IMR-90 (cell line): Measurements from ENCODE around the gene ZNF398. TPM values are rescaled to one million over a fixed set of nuclear protein-coding genes. Genes with fewer than 3 reads are reported as not detected.

Experiments
- ATAC-seq: fragments of 200-7000 bp; cut with Tn5 transposase; 2 replicates; pipeline ENCODE4 v1.9.1; 2020; ENCODE audit warnings: low read depth, mild to moderate bottlenecking, moderate library complexity
- BruUV-seq: library from RNA; stranded (reverse); fragments of 400-500 nt; replicated peaks from 2 replicates; lab custom pipeline; 2021; lab: Mats Ljungman, UMichigan
- CTCF ChIA-PET: fragments of 300-600 bp; formaldehyde crosslinking; extraction: SDS; loops from one replicate; lab custom pipeline; 2021; ENCODE audit warnings: antibody characterized with exemption; lab: Yijun Ruan, JAX
- POLR2A ChIA-PET: fragments of 300-600 bp; sonication (Branson Sonifier 250); formaldehyde crosslinking; loops from one replicate; lab custom pipeline; 2022; ENCODE audit warnings: antibody characterized with exemption; ENCODE audit not compliant: unreplicated experiment; lab: Charles Lee
- DNase-seq: peaks from one replicate; pipeline ENCODE4 v3.0.0; 2013
- H2AFZ ChIP-seq: replicated peaks from 2 replicates; pipeline ENCODE3; 2013; ENCODE audit warnings: low read length, mild to moderate bottlenecking; ENCODE audit not compliant: poor library complexity
- H2AK5ac ChIP-seq: 2 replicates; pipeline ENCODE4 v1.6.1; 2013; ENCODE audit warnings: low read depth, low read length, inconsistent platforms
- H2AK9ac ChIP-seq: replicated peaks from 2 replicates; pipeline ENCODE3; 2013; ENCODE audit warnings: mild to moderate bottlenecking, low read depth, low read length, moderate library complexity; ENCODE audit not compliant: poor library complexity
- H2BK120ac ChIP-seq: 2 replicates; pipeline ENCODE4 v1.6.1; 2013; ENCODE audit warnings: low read depth, low read length, inconsistent platforms
- H2BK15ac ChIP-seq: 3 replicates; pipeline ENCODE4 v1.6.1; 2013; ENCODE audit warnings: low read depth, low read length, inconsistent platforms
- H2BK20ac ChIP-seq: 2 replicates; pipeline ENCODE4 v1.6.1; 2013; ENCODE audit warnings: low read depth, mild to moderate bottlenecking, inconsistent platforms, low read length, moderate library complexity
- H2BK5ac ChIP-seq: 2 replicates; pipeline ENCODE4 v1.6.1; 2013; ENCODE audit warnings: mild to moderate bottlenecking, low read depth, low read length, inconsistent platforms; ENCODE audit not compliant: poor library complexity, severe bottlenecking
- H3K14ac ChIP-seq: replicated peaks from 2 replicates; pipeline ENCODE4 v1.6.1; 2013; ENCODE audit warnings: low read depth, low read length, inconsistent platforms
- H3K18ac ChIP-seq: 2 replicates; pipeline ENCODE4 v1.6.1; 2013; ENCODE audit warnings: low read depth, low read length, control low read depth
- H3K23ac ChIP-seq: 2 replicates; pipeline ENCODE4 v1.6.1; 2013; ENCODE audit warnings: low read depth, low read length, inconsistent platforms
- H3K27ac ChIP-seq: 2 replicates; pipeline ENCODE4 v1.5.1; 2013; ENCODE audit warnings: mild to moderate bottlenecking, control low read depth, low read length; ENCODE audit not compliant: insufficient read depth
- H3K27me3 ChIP-seq: 2 replicates; pipeline ENCODE4 v1.6.1; 2013; ENCODE audit warnings: low read length; ENCODE audit not compliant: control insufficient read depth, insufficient read depth
- H3K36me3 ChIP-seq: 2 replicates; pipeline ENCODE4 v1.6.1; 2013; ENCODE audit warnings: low read length, mixed read lengths; ENCODE audit not compliant: control insufficient read depth, insufficient read depth
- H3K4ac ChIP-seq: 2 replicates; pipeline ENCODE4 v1.6.1; 2013; ENCODE audit warnings: low read depth, low read length, inconsistent platforms
- H3K4me1 ChIP-seq: 2 replicates; pipeline ENCODE4 v1.6.1; 2013; ENCODE audit warnings: low read length, mixed read lengths; ENCODE audit not compliant: control insufficient read depth, insufficient read depth
- H3K4me2 ChIP-seq: 2 replicates; pipeline ENCODE4 v1.6.1; 2013; ENCODE audit warnings: low read depth, mild to moderate bottlenecking, control low read depth, low read length, moderate library complexity
- H3K4me3 ChIP-seq: 2 replicates; pipeline ENCODE4 v1.5.1; 2013; ENCODE audit warnings: low read depth, mild to moderate bottlenecking, control low read depth, low read length, moderate library complexity; ENCODE audit not compliant: insufficient read depth
- H3K56ac ChIP-seq: 2 replicates; pipeline ENCODE4 v1.6.1; 2013; ENCODE audit warnings: low read length, inconsistent platforms; ENCODE audit not compliant: insufficient read depth; ENCODE audit errors: extremely low read depth
- H3K79me1 ChIP-seq, 2 experiments: 2 replicates each; pipeline ENCODE4 v1.6.1; 2013; ENCODE audit warnings: low read length in 2 of 2, inconsistent platforms in 1 of 2, low read depth in 1 of 2
- H3K9ac ChIP-seq: 2 replicates; pipeline ENCODE4 v1.6.1; 2013; ENCODE audit warnings: low read depth, low read length, control low read depth
- H3K9me1 ChIP-seq: 2 replicates; pipeline ENCODE4 v1.6.1; 2013; ENCODE audit warnings: low read length, inconsistent platforms; ENCODE audit not compliant: insufficient read depth
- H3K9me3 ChIP-seq: 2 replicates; pipeline ENCODE4 v1.6.1; 2013; ENCODE audit warnings: low read length; ENCODE audit not compliant: control insufficient read depth, insufficient read depth
- H4K20me1 ChIP-seq: 2 replicates; pipeline ENCODE4 v1.6.1; 2013; ENCODE audit warnings: low read length, inconsistent platforms; ENCODE audit not compliant: insufficient read depth
- H4K5ac ChIP-seq: 2 replicates; pipeline ENCODE4 v1.6.1; 2013; ENCODE audit warnings: mild to moderate bottlenecking, low read depth, low read length, control low read depth
- H4K8ac ChIP-seq, 2 experiments: 2 replicates each; pipeline ENCODE4 v1.6.1; 2013; ENCODE audit warnings: low read depth in 2 of 2, low read length in 2 of 2, control low read depth in 1 of 2, inconsistent platforms in 1 of 2
- H4K91ac ChIP-seq: 2 replicates; pipeline ENCODE4 v1.6.1; 2013; ENCODE audit warnings: low read depth, low read length, inconsistent platforms; ENCODE audit not compliant: insufficient read depth
- BHLHE40 ChIP-seq: fragments of 150-350 bp; IDR thresholded peaks from 2 replicates; pipeline ENCODE4 v1.6.1; 2016; ENCODE audit warnings: mild to moderate bottlenecking, low read depth, low read length
- CHD1 ChIP-seq: IDR thresholded peaks from 2 replicates; pipeline ENCODE4 v1.6.1; 2012; ENCODE audit warnings: low read depth, low read length, improper control_type of control experiment
- ELK1 ChIP-seq: fragments of 150-350 bp; IDR thresholded peaks from 2 replicates; pipeline ENCODE4 v1.6.1; 2016; ENCODE audit warnings: low read depth, mild to moderate bottlenecking, low read length, moderate library complexity, borderline replicate concordance
- FOS ChIP-seq: fragments of 150-350 bp; IDR thresholded peaks from 2 replicates; pipeline ENCODE4 v1.6.1; 2016; ENCODE audit warnings: low read depth, low read length
- MAFK ChIP-seq: IDR thresholded peaks from 2 replicates; pipeline ENCODE4 v1.6.1; 2012; ENCODE audit warnings: low read depth, low read length, improper control_type of control experiment
- MXI1 ChIP-seq: IDR thresholded peaks from 2 replicates; pipeline ENCODE4 v1.6.1; 2012; ENCODE audit warnings: low read depth, mild to moderate bottlenecking, low read length, moderate library complexity, borderline replicate concordance
- NFE2L2 ChIP-seq: fragments of 150-350 bp; IDR thresholded peaks from 2 replicates; pipeline ENCODE4 v1.6.1; 2016; ENCODE audit warnings: low read depth, mild to moderate bottlenecking, low read length
- POLR2A ChIP-seq: IDR thresholded peaks from 2 replicates; pipeline ENCODE4 v1.6.1; 2012; ENCODE audit warnings: mild to moderate bottlenecking, low read depth, low read length
- RAD21 ChIP-seq: IDR thresholded peaks from 2 replicates; pipeline ENCODE4 v1.6.1; 2012; ENCODE audit warnings: low read length, improper control_type of control experiment
- RCOR1 ChIP-seq: IDR thresholded peaks from 2 replicates; pipeline ENCODE4 v1.6.1; 2012; ENCODE audit warnings: mild to moderate bottlenecking, low read length, improper control_type of control experiment; ENCODE audit not compliant: insufficient replicate concordance
- RFX5 ChIP-seq: IDR thresholded peaks from 2 replicates; pipeline ENCODE4 v1.8.0; 2012; ENCODE audit warnings: low read depth, mild to moderate bottlenecking, low read length, moderate library complexity
- SMC3 ChIP-seq: fragments of 150-350 bp; IDR thresholded peaks from 2 replicates; pipeline ENCODE4 v1.6.1; 2016; ENCODE audit warnings: low read depth, mild to moderate bottlenecking, antibody characterized with exemption, low read length, moderate library complexity
- USF2 ChIP-seq: fragments of 150-350 bp; IDR thresholded peaks from 2 replicates; pipeline ENCODE4 v1.6.1; 2017; ENCODE audit warnings: mild to moderate bottlenecking, antibody characterized with exemption, low read length, low read depth
- dilution Hi-C: fragments of 300-500 bp; cut with HindIII; formaldehyde crosslinking; loops from one replicate; pipeline ENCODE4 v1.14.3; 2018; ENCODE audit warnings: low sequenced_read_pairs; ENCODE audit not compliant: unreplicated experiment
- in situ Hi-C: fragments of 300-500 bp; cut with MboI; formaldehyde crosslinking; loops from 3 replicates; pipeline ENCODE4 v1.14.3; 2019; ENCODE audit warnings: low sequenced_read_pairs, inconsistent platforms, mixed read lengths
- intact Hi-C: fragments of 100-400 bp; cut with micrococcal nuclease; formaldehyde crosslinking; loops from 2 replicates; pipeline ENCODE4 v1.10.0; 2022
- polyA plus RNA-seq, 3 experiments: library from polyadenylated mRNA; depleted of rRNA; stranded (reverse); fragments of >200 nt; gene quantifications; 2 replicates each; pipeline ENCODE4 v1.2.3, GENCODE V29; 2012; ENCODE audit warnings: low replicate concordance in 1 of 3
- total RNA-seq: library from RNA; depleted of rRNA; stranded (reverse); fragments of >200 nt; gene quantifications from 2 replicates; pipeline ENCODE4 v1.2.3, GENCODE V29; 2012

Gene ZNF398
- total and polyA plus RNA-seq, 2 of the 4 experiments (the other 2 are of a cell fraction), result 5.7 to 7.9 TPM

GRCh38 chr7:149180722-149181449 is 33.6 kb downstream of the ZNF398 start:
- Histone ChIP-seq H2BK120ac (no peak overlapping the region), H3K4me2 (no peak overlapping the region), H3K9ac (no peak overlapping the region), H4K20me1 (peaks cover 7% of the 10 kb centered on the region; the same call in 1 of the 2 replicates), H3K4ac (no peak overlapping the region), H3K4me3 (no peak overlapping the region), H2BK5ac (no peak overlapping the region), H3K4me1 (peaks cover 4% of the 10 kb centered on the region), H3K27me3 (no peaks in the 10 kb centered on the region), H3K9me1 (peaks cover 4% of the 10 kb centered on the region; the same call in 1 of the 2 replicates), H2BK20ac (no peak overlapping the region), H4K8ac (no peak overlapping the region), H3K56ac (no peak overlapping the region), H3K79me1 (peaks cover 8% of the 10 kb centered on the region in 2 experiments; a peak in 2 of 4 replicates), H3K18ac (no peak overlapping the region), H4K91ac (no peak overlapping the region), H2BK15ac (no peak overlapping the region), H3K23ac (no peak overlapping the region), H2AK5ac (no peak overlapping the region), H2AFZ (no peak overlapping the region), H3K9me3 (no peaks in the 10 kb centered on the region), H3K36me3 (peaks cover 27% of the 10 kb centered on the region), H3K27ac (no peak overlapping the region), H4K5ac (peak overlapping the region; percentile 36; the same call in 1 of the 2 replicates), H2AK9ac (no peak overlapping the region), H3K14ac (no peak overlapping the region)
- dilution Hi-C loops, result no loop called here
- no peak for DNase-seq
- no peak for TF ChIP-seq BHLHE40
- no peak for TF ChIP-seq RAD21
- no peak for TF ChIP-seq SMC3
- TF ChIP-seq USF2, result no peak
- TF ChIP-seq FOS, result no peak
- no peak for TF ChIP-seq CHD1
- TF ChIP-seq MXI1, result no peak
- no peak for TF ChIP-seq POLR2A
- TF ChIP-seq RCOR1, result no peak
- no peak for TF ChIP-seq NFE2L2
- TF ChIP-seq ELK1, result no peak
- TF ChIP-seq RFX5, result no peak
- no peak for TF ChIP-seq MAFK
- peak; percentile 58 for ATAC-seq
- BruUV-seq, result no TSS peak
- ChIA-PET POLR2A (no interaction called here), CTCF (interaction anchor here (1.2 kb wide), 1 partner anchor 14 kb away, joined by 3 read pairs; the partner anchor contains the start of gene ZNF282)
- in situ Hi-C loops, result no loop called here
- intact Hi-C loops, result no loop called here
